Activated CD8-positive, alpha-beta memory T cell treated with anti-CD3 and anti-CD28 coated beads, Interleukin-2, amount 10 ng/mL, durations not matched to agents 7 days and 5 days (primary cell): ENCODE results near the gene PCOLCE2. TPM values are rescaled to one million over a fixed set of nuclear protein-coding genes. Genes with fewer than 3 reads are reported as not detected.

ENCODE experiments used
- total RNA-seq, 2 experiments: library from RNA; stranded (reverse); gene quantifications; one replicate each; pipeline ENCODE4 v1.2.3, GENCODE V29; 2021

Gene PCOLCE2
- total RNA-seq, 2 experiments from 2014 or later: not detected

Other genes with a start within 250 kb of the PCOLCE2 start
- 1 to 10 TPM; 2.1 to 2.9 TPM for gene TRPC1, start 165.0 kb downstream of the PCOLCE2 start, total RNA-seq
- not detected for gene PAQR9, start 74.6 kb upstream of the PCOLCE2 start, total RNA-seq
- 100 to 1,000 TPM; 155 to 163 TPM for gene U2SURP, start 112.5 kb upstream of the PCOLCE2 start, total RNA-seq
- 10 to 100 TPM in 1 of 2 experiments, 1 to 10 TPM in 1; 2.9 to 16.3 TPM for gene CHST2, start 230.7 kb upstream of the PCOLCE2 start, total RNA-seq